ENCODE data around the gene GPHB5.
"Not testable (repeated sequence)": the region's sequence is repeated elsewhere in the genome, so short reads cannot be mapped to it uniquely, and the experiment has no call there.

Gene GPHB5

GRCh38 chr14:63318835-63319234 lies at the start of gene GPHB5:
TSS of gene GPHB5 (minus strand) at chr14:63318935. CDS start at chr14:63317849, 1,086 bp downstream.
- no peak for DNase-seq (ENCODE audit: low spot score)

GRCh38 chr14:63367742-63368364 lies 49.1 kb upstream of the GPHB5 start:
- DNase-seq (ENCODE audit: low spot score) = no peak

- DNase-seq (ENCODE audit: low spot score) = no peak
These were observed 43.7 kb upstream of the GPHB5 start for GRCh38 chr14:63362389-63362819.

GRCh38 chr14:63361790-63362189 lies 43.1 kb upstream of the GPHB5 start:
- DNase-seq (ENCODE audit: low spot score) = no peak

- DNase-seq (ENCODE audit: low spot score) = no peak
These were observed 39.1 kb upstream of the GPHB5 start for GRCh38 chr14:63357841-63358240.

- no peak for DNase-seq (ENCODE audit: low spot score)
These were observed 27.1 kb upstream of the GPHB5 start for GRCh38 chr14:63345826-63346225.

- DNase-seq (ENCODE audit: low spot score) = no peak
These were observed 25.6 kb upstream of the GPHB5 start for GRCh38 chr14:63344336-63344735.

GRCh38 chr14:63343878-63344277 lies 25.1 kb upstream of the GPHB5 start:
- DNase-seq (ENCODE audit: low spot score) = no peak

GRCh38 chr14:63342371-63342770 lies 23.6 kb upstream of the GPHB5 start:
- DNase-seq (ENCODE audit: low spot score) = no peak

- DNase-seq (ENCODE audit: low spot score) = no peak
These were observed 10.3 kb upstream of the GPHB5 start for GRCh38 chr14:63328787-63329737.

GRCh38 chr14:63326840-63327239 lies 8.1 kb upstream of the GPHB5 start:
- DNase-seq (ENCODE audit: low spot score) = no peak

GRCh38 chr14:63322897-63323573 lies 4.3 kb upstream of the GPHB5 start:
- no peak for DNase-seq (ENCODE audit: low spot score)

- no peak for DNase-seq (ENCODE audit: low spot score)
These were observed 3.7 kb upstream of the GPHB5 start for GRCh38 chr14:63322472-63322871.

- DNase-seq (ENCODE audit: low spot score) = no peak
These were observed 9.9 kb downstream of the GPHB5 start for GRCh38 chr14:63308723-63309317.

- DNase-seq (ENCODE audit: low spot score) = not testable (repeated sequence)
These were observed 14.3 kb downstream of the GPHB5 start for GRCh38 chr14:63304429-63304828.

GRCh38 chr14:63301891-63302534 lies 16.7 kb downstream of the GPHB5 start:
- no peak for DNase-seq (ENCODE audit: low spot score)

GRCh38 chr14:63300854-63301253 lies 17.9 kb downstream of the GPHB5 start:
- no peak for DNase-seq (ENCODE audit: low spot score)

GRCh38 chr14:63299351-63300110 lies 19.2 kb downstream of the GPHB5 start:
- DNase-seq (ENCODE audit: low spot score) = no peak

- DNase-seq (ENCODE audit: low spot score) = no peak
These were observed 21.2 kb downstream of the GPHB5 start for GRCh38 chr14:63297372-63298063.

GRCh38 chr14:63296060-63296563 lies 22.6 kb downstream of the GPHB5 start:
- DNase-seq (ENCODE audit: low spot score) = no peak

Measured in globus pallidus (tissue), 1 donor.